ENCODE measurements around the gene METTL21C.

DNA sequence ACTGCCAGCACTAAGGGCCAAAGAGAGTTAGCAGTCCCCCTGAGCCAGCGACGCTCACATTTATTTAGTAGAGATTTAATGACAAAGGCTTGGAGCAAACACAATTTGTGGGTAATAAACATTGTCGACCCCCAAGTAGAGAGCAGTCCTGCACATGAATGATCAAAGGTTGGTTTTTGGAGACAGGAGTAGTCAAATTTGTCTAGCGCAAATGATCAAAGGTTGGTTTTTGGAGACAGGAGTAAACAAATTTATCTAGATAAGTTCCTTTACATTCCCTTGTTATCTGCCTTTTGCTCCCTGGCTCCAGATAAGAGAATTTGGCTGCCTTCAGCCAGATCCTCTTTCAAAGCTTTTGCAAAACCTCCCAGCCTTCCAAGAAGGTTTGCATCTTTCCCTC, 26.9 kb downstream of the METTL21C start:
- TF ChIP-seq, protein P1, sequence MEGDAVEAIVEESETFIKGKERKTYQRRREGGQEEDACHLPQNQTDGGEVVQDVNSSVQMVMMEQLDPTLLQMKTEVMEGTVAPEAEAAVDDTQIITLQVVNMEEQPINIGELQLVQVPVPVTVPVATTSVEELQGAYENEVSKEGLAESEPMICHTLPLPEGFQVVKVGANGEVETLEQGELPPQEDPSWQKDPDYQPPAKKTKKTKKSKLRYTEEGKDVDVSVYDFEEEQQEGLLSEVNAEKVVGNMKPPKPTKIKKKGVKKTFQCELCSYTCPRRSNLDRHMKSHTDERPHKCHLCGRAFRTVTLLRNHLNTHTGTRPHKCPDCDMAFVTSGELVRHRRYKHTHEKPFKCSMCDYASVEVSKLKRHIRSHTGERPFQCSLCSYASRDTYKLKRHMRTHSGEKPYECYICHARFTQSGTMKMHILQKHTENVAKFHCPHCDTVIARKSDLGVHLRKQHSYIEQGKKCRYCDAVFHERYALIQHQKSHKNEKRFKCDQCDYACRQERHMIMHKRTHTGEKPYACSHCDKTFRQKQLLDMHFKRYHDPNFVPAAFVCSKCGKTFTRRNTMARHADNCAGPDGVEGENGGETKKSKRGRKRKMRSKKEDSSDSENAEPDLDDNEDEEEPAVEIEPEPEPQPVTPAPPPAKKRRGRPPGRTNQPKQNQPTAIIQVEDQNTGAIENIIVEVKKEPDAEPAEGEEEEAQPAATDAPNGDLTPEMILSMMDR (IDR thresholded peaks at IDR 0.05) = no peak
- no peak for TF ChIP-seq POLR2AphosphoS5 (IDR thresholded peaks at IDR 0.05)
- TF ChIP-seq EP300 (IDR thresholded peaks at IDR 0.05) = no peak
